OCI-LY1 (cell line): Measurements from ENCODE around the gene HPD.

Source experiments
- H2AFZ ChIP-seq: fragments of 200-600 bp; sonication (generic), shearing (Covaris generic); 2 replicates; pipeline ENCODE4 v1.6.0; 2014; ENCODE audit warnings: antibody characterized with exemption, mild to moderate bottlenecking, low read length
- H3F3A ChIP-seq: fragments of 200-600 bp; sonication (generic), shearing (Covaris generic); 2 replicates; pipeline ENCODE4 v1.6.0; 2014; ENCODE audit warnings: mild to moderate bottlenecking, antibody characterized with exemption, low read length, moderate library complexity; ENCODE audit not compliant: insufficient read depth
- H3K27ac ChIP-seq: fragments of 200-600 bp; sonication (generic); 2 replicates; pipeline ENCODE4 v1.5.1; 2014; ENCODE audit warnings: low read length, mixed run types, mild to moderate bottlenecking, low read depth; ENCODE audit not compliant: poor library complexity, severe bottlenecking
- H3K27me3 ChIP-seq: fragments of 200-600 bp; sonication (generic); 2 replicates; pipeline ENCODE4 v1.6.0; 2014; ENCODE audit warnings: antibody characterized with exemption, mild to moderate bottlenecking, low read length, moderate library complexity; ENCODE audit not compliant: insufficient read depth
- H3K36me3 ChIP-seq: fragments of 200-600 bp; sonication (generic); 2 replicates; pipeline ENCODE4 v1.6.1; 2014; ENCODE audit warnings: mild to moderate bottlenecking, antibody characterized with exemption, low read length, moderate library complexity, mixed read lengths; ENCODE audit not compliant: insufficient read depth
- H3K4me1 ChIP-seq: fragments of 200-600 bp; sonication (generic); 2 replicates; pipeline ENCODE4 v1.5.1; 2014; ENCODE audit warnings: mild to moderate bottlenecking, low read length, moderate library complexity; ENCODE audit not compliant: insufficient read depth, severe bottlenecking
- H3K4me2 ChIP-seq: fragments of 200-600 bp; sonication (generic), shearing (Covaris generic); 2 replicates; pipeline ENCODE4 v1.6.1; 2014; ENCODE audit warnings: low read length
- H3K4me3 ChIP-seq: fragments of 200-600 bp; sonication (generic); 2 replicates; pipeline ENCODE4 v1.5.1; 2014; ENCODE audit warnings: low read length, low read depth, mild to moderate bottlenecking, mixed read lengths; ENCODE audit not compliant: poor library complexity, severe bottlenecking
- H3K79me2 ChIP-seq: fragments of 200-600 bp; shearing (Covaris generic); 2 replicates; pipeline ENCODE4 v1.6.1; 2016; ENCODE audit warnings: mixed run types, low read length, mixed read lengths; ENCODE audit not compliant: insufficient read depth
- H3K9ac ChIP-seq: fragments of 200-600 bp; sonication (generic), shearing (Covaris generic); 2 replicates; pipeline ENCODE4 v1.6.1; 2014; ENCODE audit warnings: mild to moderate bottlenecking, low read length, mixed read lengths
- H3K9me2 ChIP-seq: fragments of 200-600 bp; sonication (generic), shearing (Covaris generic); 2 replicates; pipeline ENCODE4 v1.6.1; 2014; ENCODE audit warnings: low read depth, mild to moderate bottlenecking, low read length, mixed read lengths
- H3K9me3 ChIP-seq: fragments of 200-600 bp; shearing (Covaris generic); 2 replicates; pipeline ENCODE4 v1.6.1; 2014; ENCODE audit warnings: low read length, mixed read lengths
- H4K20me1 ChIP-seq: fragments of 200-600 bp; sonication (generic), shearing (Covaris generic); 2 replicates; pipeline ENCODE4 v1.6.0; 2016; ENCODE audit warnings: mild to moderate bottlenecking, low read length; ENCODE audit not compliant: insufficient read depth
- CTCF ChIP-seq: fragments of 200-600 bp; sonication (generic), shearing (Covaris generic); IDR thresholded peaks from 2 replicates; pipeline ENCODE4 v1.5.1; 2017; ENCODE audit warnings: mild to moderate bottlenecking, antibody characterized with exemption, low read length, moderate library complexity, mixed read lengths
- EZH2 ChIP-seq: fragments of 200-600 bp; sonication (generic), shearing (Covaris generic); IDR thresholded peaks from 2 replicates; pipeline ENCODE4 v1.8.0; 2017; ENCODE audit warnings: borderline replicate concordance, mixed run types, mild to moderate bottlenecking, antibody characterized with exemption, low read length, moderate library complexity, mixed read lengths

The HPD gene

GRCh38 chr12:121793838-121794533 lies 64.7 kb downstream of the HPD start:
- Histone ChIP-seq H3K36me3 (peaks cover 12% of the 10 kb centered on the region; the same call in 1 of the 2 replicates), H4K20me1 (no peaks in the 10 kb centered on the region), H3K79me2 (no peaks in the 10 kb centered on the region; the same call in 1 of the 2 replicates), H3K27ac (peak overlapping the region; percentile 65), H3K27me3 (no peaks in the 10 kb centered on the region), H3K9me3 (no peaks in the 10 kb centered on the region), H3K4me2 (peak overlapping the region; percentile 80), H2AFZ (no peak overlapping the region), H3K9me2 (no peaks in the 10 kb centered on the region), H3K4me1 (peaks cover 75% of the 10 kb centered on the region), H3K4me3 (peak overlapping the region; percentile 67), H3K9ac (peak overlapping the region; percentile 72), H3F3A (no peaks in the 10 kb centered on the region)
- no peak for TF ChIP-seq EZH2
- TF ChIP-seq CTCF, result peak; percentile 100

- H3K27ac ChIP-seq, result peak within 1 kb of the TSS; percentile 65
- TF ChIP-seq EZH2 (no peak), CTCF (no peak)
- H3K4me1 ChIP-seq, result peaks cover 75% of the 10 kb centered on the region
- H3K4me3 ChIP-seq, result peak within 1 kb of the TSS; percentile 67
- H4K20me1 ChIP-seq, result no peaks in the 10 kb centered on the region
- H3K9me3 ChIP-seq, result no peaks in the 10 kb centered on the region
- H3F3A ChIP-seq, result no peaks in the 10 kb centered on the region
- H3K79me2 ChIP-seq, result no peaks in the 10 kb centered on the region
- peak within 1 kb of the TSS; percentile 80 for H3K4me2 ChIP-seq
- H3K36me3 ChIP-seq, result peaks cover 6% of the 10 kb centered on the region; the same call in 1 of the 2 replicates
- H2AFZ ChIP-seq, result no peak within 1 kb of the TSS
- no peaks in the 10 kb centered on the region for H3K27me3 ChIP-seq
- H3K9ac ChIP-seq, result peak within 1 kb of the TSS; percentile 72
- no peaks in the 10 kb centered on the region for H3K9me2 ChIP-seq
Observed at GRCh38 chr12:121793440-121793837, 65.2 kb downstream of the HPD start, which contains the start of gene RHOF. TSS of gene RHOF (minus strand) at chr12:121793688. CDS start at chr12:121793633, 55 bp downstream.

GRCh38 chr12:121792607-121793439 lies 65.8 kb downstream of the HPD start:
- H4K20me1 ChIP-seq, result no peaks in the 10 kb centered on the region
- H3K9me3 ChIP-seq, result no peaks in the 10 kb centered on the region
- H3K4me2 ChIP-seq, result peak overlapping the region; percentile 80
- no peaks in the 10 kb centered on the region for H3K27me3 ChIP-seq
- H3F3A ChIP-seq, result no peaks in the 10 kb centered on the region
- H3K79me2 ChIP-seq, result no peaks in the 10 kb centered on the region
- H3K4me1 ChIP-seq, result peaks cover 75% of the 10 kb centered on the region
- H2AFZ ChIP-seq, result no peak overlapping the region
- H3K4me3 ChIP-seq, result peak overlapping the region; percentile 67
- no peak for TF ChIP-seq EZH2
- no peak; the same call in 1 of the 2 replicates for TF ChIP-seq CTCF
- H3K9ac ChIP-seq, result peak overlapping the region; percentile 72
- H3K9me2 ChIP-seq, result no peaks in the 10 kb centered on the region
- peaks cover 5% of the 10 kb centered on the region; the same call in 1 of the 2 replicates for H3K36me3 ChIP-seq
- peak overlapping the region; percentile 65 for H3K27ac ChIP-seq
